Measurements from ENCODE around the gene NHEJ1.

NHEJ1 gene

DNA sequence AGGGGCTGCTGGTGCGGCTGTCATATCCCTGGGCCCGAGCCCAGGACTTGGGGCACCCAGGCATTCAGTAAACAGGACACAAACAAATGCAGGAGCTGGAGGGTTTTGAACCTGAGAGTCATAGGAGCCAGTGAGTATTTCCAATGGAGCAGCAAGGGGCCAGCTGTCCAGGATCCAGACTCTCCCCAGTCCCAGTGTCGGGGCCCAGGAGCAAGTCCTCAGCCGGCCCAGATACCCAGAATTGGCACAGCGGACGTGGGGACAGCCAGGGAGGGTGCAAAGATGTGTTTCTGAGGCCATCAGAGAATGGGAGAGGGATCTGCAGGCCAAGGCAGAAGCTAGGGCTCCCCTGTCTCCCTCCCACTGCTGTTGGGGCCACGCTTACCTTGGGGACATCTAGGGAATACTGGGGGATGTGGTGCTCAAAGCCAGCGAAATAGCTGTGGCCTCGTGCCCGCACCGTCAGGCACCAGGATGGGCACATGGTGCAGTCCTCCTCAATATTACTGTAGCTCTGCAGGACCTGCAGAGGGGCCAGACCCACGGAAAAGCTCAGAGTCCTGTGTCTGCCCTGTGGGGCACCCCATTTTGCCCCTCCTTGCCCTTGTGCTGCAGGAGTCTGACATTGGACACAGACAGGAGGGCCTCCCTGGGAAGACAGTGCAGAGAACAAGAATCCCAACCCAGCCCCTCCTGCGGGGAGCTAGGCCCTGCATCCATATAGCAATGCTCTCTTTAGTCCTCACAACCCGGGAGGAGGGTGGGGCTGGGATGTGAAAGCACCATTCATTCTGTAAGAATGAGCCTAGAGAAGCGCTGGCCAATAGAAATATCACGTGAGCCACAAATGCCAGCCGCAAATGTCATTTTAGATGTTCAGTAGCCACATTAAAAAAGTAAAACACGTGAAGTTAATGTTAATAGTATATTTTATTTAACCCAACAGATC lies 134.7 kb downstream of the NHEJ1 start:
- no peak for DNase-seq

Data from DMS 273 treated with DMSO at 0.1 percent for 48 hours (cell line).